Stimulated activated naive B cell treated with anti-CD40 and anti-IgM and Interleukin-4, amounts not matched to agents 10 μg/mL and 1 μg/mL and 100 μg/mL, for 72 hours (primary cell): ENCODE results near the gene GPATCH8.
"Not testable (repeated sequence)": the region's sequence is repeated elsewhere in the genome, so short reads cannot be mapped to it uniquely, and the experiment has no call there.

ENCODE experiments used
- ATAC-seq, 2 donors: fragments of 150-1000 bp; cut with Tn5 transposase; replicated peaks; 2 replicates each; pipeline ENCODE4 v1.10.0; 2021; ENCODE audit warnings: moderate library complexity in 1 of 2
- DNase-seq: peaks from one replicate; pipeline ENCODE4 v3.0.0; 2021
- H3K27ac Mint-ChIP-seq: one replicate; pipeline ENCODE4 v1.8.0; 2022; ENCODE audit warnings: mild to moderate bottlenecking, mixed read lengths
- H3K27me3 Mint-ChIP-seq, 2 donors: one replicate each; pipeline ENCODE4 v1.8.0; 2022; ENCODE audit warnings: mixed read lengths in 2 of 2
- H3K36me3 Mint-ChIP-seq, 2 donors: one replicate each; pipeline ENCODE4 v1.8.0; 2022; ENCODE audit warnings: mixed read lengths in 2 of 2, mild to moderate bottlenecking in 1 of 2
- H3K4me1 Mint-ChIP-seq, 2 donors: one replicate each; pipeline ENCODE4 v1.8.0; 2022; ENCODE audit warnings: mixed read lengths in 2 of 2, mild to moderate bottlenecking in 1 of 2
- H3K4me3 Mint-ChIP-seq, 2 donors: one replicate each; pipeline ENCODE4 v1.8.0; 2022; ENCODE audit warnings: mild to moderate bottlenecking in 2 of 2, mixed read lengths in 2 of 2, moderate library complexity in 1 of 2
- H3K9me3 Mint-ChIP-seq, 2 donors: one replicate each; pipeline ENCODE4 v1.8.0; 2022; ENCODE audit warnings: mixed read lengths in 2 of 2, mild to moderate bottlenecking in 1 of 2

The GPATCH8 gene

GRCh38 chr17:44375196-44376017 lies 127.8 kb downstream of the GPATCH8 start:
- Mint-ChIP-seq H3K27me3 (peaks cover 38 to 73% of the 10 kb centered on the region in 2 donors), H3K36me3 (no peaks in the 10 kb centered on the region), H3K4me3 (no peak overlapping the region), H3K27ac (no peak overlapping the region), H3K4me1 (peaks cover 3 to 19% of the 10 kb centered on the region in 2 donors), H3K9me3 (no peaks in the 10 kb centered on the region)
- peak in 1 of 2 donors; percentile 18 for ATAC-seq
- DNase-seq: no peak

GRCh38 chr17:44374306-44375195 lies 128.7 kb downstream of the GPATCH8 start:
- Mint-ChIP-seq H3K9me3 (no peaks in the 10 kb centered on the region), H3K27ac (no peak overlapping the region), H3K4me3 (no peak overlapping the region), H3K36me3 (no peaks in the 10 kb centered on the region), H3K4me1 (peaks cover 3 to 19% of the 10 kb centered on the region in 2 donors), H3K27me3 (peaks cover 41 to 74% of the 10 kb centered on the region in 2 donors)
- ATAC-seq (peak; percentile 10 to 22), DNase-seq (no peak)

GRCh38 chr17:44372036-44372435 lies 131.2 kb downstream of the GPATCH8 start:
- H3K27ac Mint-ChIP-seq: no peak overlapping the region
- no peak for ATAC-seq
- H3K4me3 Mint-ChIP-seq: no peak overlapping the region
- peaks cover 50 to 78% of the 10 kb centered on the region in 2 donors for H3K27me3 Mint-ChIP-seq
- no peak for DNase-seq
- H3K36me3 Mint-ChIP-seq: no peaks in the 10 kb centered on the region
- peaks cover 3 to 24% of the 10 kb centered on the region in 2 donors for H3K4me1 Mint-ChIP-seq
- no peaks in the 10 kb centered on the region for H3K9me3 Mint-ChIP-seq

- peaks cover 51 to 80% of the 10 kb centered on the region in 2 donors for H3K27me3 Mint-ChIP-seq
Measured at GRCh38 chr17:44369414-44370023, 133.7 kb downstream of the GPATCH8 start.

GRCh38 chr17:44368391-44369243 lies 134.6 kb downstream of the GPATCH8 start:
- not testable (repeated sequence) for DNase-seq, H3K4me1 Mint-ChIP-seq, H3K4me3 Mint-ChIP-seq, H3K36me3 Mint-ChIP-seq, H3K27ac Mint-ChIP-seq, ATAC-seq, H3K9me3 Mint-ChIP-seq
- H3K27me3 Mint-ChIP-seq: peaks cover 46 to 74% of the 10 kb centered on the region in 2 donors

More at GRCh38 chr17:44369414-44370023, 133.7 kb downstream of the GPATCH8 start:
- not testable (repeated sequence) for H3K9me3 Mint-ChIP-seq, H3K36me3 Mint-ChIP-seq, H3K27ac Mint-ChIP-seq, DNase-seq, H3K4me1 Mint-ChIP-seq, H3K4me3 Mint-ChIP-seq, ATAC-seq

- Mint-ChIP-seq H3K27me3 (peaks cover 42 to 78% of the 10 kb centered on the region in 2 donors), H3K36me3 (no peaks in the 10 kb centered on the region)
- ATAC-seq: no peak
Measured at GRCh38 chr17:44367231-44367979, 135.8 kb downstream of the GPATCH8 start.

GRCh38 chr17:44365051-44365450 lies 138.2 kb downstream of the GPATCH8 start:
- peaks cover 37 to 78% of the 10 kb centered on the region in 2 donors for H3K27me3 Mint-ChIP-seq
- H3K4me3 Mint-ChIP-seq: not testable (repeated sequence)

More at GRCh38 chr17:44367231-44367979, 135.8 kb downstream of the GPATCH8 start:
- no peak for DNase-seq
- no peak overlapping the region for H3K27ac Mint-ChIP-seq
- H3K9me3 Mint-ChIP-seq: no peaks in the 10 kb centered on the region
- no peak overlapping the region for H3K4me3 Mint-ChIP-seq
- peaks cover 0 to 5% of the 10 kb centered on the region in 2 donors for H3K4me1 Mint-ChIP-seq

GRCh38 chr17:44363613-44364159 lies 139.5 kb downstream of the GPATCH8 start, which contains the start of gene FAM171A2:
TSS of gene FAM171A2 (minus strand) at chr17:44363853. CDS start at chr17:44363714, 139 bp downstream.
- DNase-seq (peak; percentile 52), ATAC-seq (peak; percentile 90 to 93)
- Mint-ChIP-seq H3K9me3 (no peaks in the 10 kb centered on the region), H3K27ac (peak within 1 kb of the TSS; percentile 71), H3K4me3 (peak within 1 kb of the TSS; percentile 81 to 82), H3K27me3 (peaks cover 33 to 69% of the 10 kb centered on the region in 2 donors), H3K36me3 (no peaks in the 10 kb centered on the region), H3K4me1 (peaks cover 7 to 13% of the 10 kb centered on the region in 2 donors)

More at GRCh38 chr17:44365051-44365450, 138.2 kb downstream of the GPATCH8 start:
- H3K27ac Mint-ChIP-seq, H3K36me3 Mint-ChIP-seq, DNase-seq, H3K4me1 Mint-ChIP-seq, H3K9me3 Mint-ChIP-seq, ATAC-seq: not testable (repeated sequence)

- H3K36me3 Mint-ChIP-seq: no peaks in the 10 kb centered on the region
- no peak overlapping the region for H3K27ac Mint-ChIP-seq
- ATAC-seq (peak; percentile 48 to 59), DNase-seq (no peak)
- peaks cover 9 to 15% of the 10 kb centered on the region in 2 donors for H3K4me1 Mint-ChIP-seq
- peaks cover 28 to 69% of the 10 kb centered on the region in 2 donors for H3K27me3 Mint-ChIP-seq
- peak overlapping the region; percentile 74 to 81 for H3K4me3 Mint-ChIP-seq
- no peaks in the 10 kb centered on the region for H3K9me3 Mint-ChIP-seq
Measured at GRCh38 chr17:44362949-44363612, 140.1 kb downstream of the GPATCH8 start.

- no peaks in the 10 kb centered on the region for H3K9me3 Mint-ChIP-seq
- peak overlapping the region in 1 of 2 donors; percentile 47 for H3K4me3 Mint-ChIP-seq
- no peak overlapping the region for H3K27ac Mint-ChIP-seq
- DNase-seq (no peak), ATAC-seq (no peak)
- no peaks in the 10 kb centered on the region for H3K36me3 Mint-ChIP-seq
- H3K4me1 Mint-ChIP-seq: peaks cover 10% of the 10 kb centered on the region in 2 donors
- H3K27me3 Mint-ChIP-seq: peaks cover 23 to 64% of the 10 kb centered on the region in 2 donors
Measured at GRCh38 chr17:44362459-44362948, 140.7 kb downstream of the GPATCH8 start.

- Mint-ChIP-seq H3K9me3 (no peaks in the 10 kb centered on the region), H3K36me3 (no peaks in the 10 kb centered on the region), H3K4me3 (no peak overlapping the region), H3K27ac (no peak overlapping the region), H3K27me3 (peaks cover 17 to 54% of the 10 kb centered on the region in 2 donors), H3K4me1 (peaks cover 9 to 10% of the 10 kb centered on the region in 2 donors)
- DNase-seq: no peak
- ATAC-seq: no peak
Measured at GRCh38 chr17:44361292-44362260, 141.6 kb downstream of the GPATCH8 start.
